ENCODE results near the gene ZNF823. TPM values are rescaled to one million over a fixed set of nuclear protein-coding genes. Genes with fewer than 3 reads are reported as not detected.
"Not testable (repeated sequence)": the region's sequence is repeated elsewhere in the genome, so short reads cannot be mapped to it uniquely, and the experiment has no call there.

Gene ZNF823
- polyA plus RNA-seq, 4 donors = 6.4 to 13.5 (median 10.3) TPM

GRCh38 chr19:11684987-11685675 is 53.6 kb downstream of the ZNF823 start:
- DNase-seq (ENCODE audit: low read depth in 4 of 4, low spot score in 3 of 4) = no peak

GRCh38 chr19:11680689-11681302 is 58.0 kb downstream of the ZNF823 start:
- DNase-seq (ENCODE audit: low read depth in 4 of 4, low spot score in 3 of 4) = no peak

GRCh38 chr19:11678504-11678903 is 60.2 kb downstream of the ZNF823 start:
- no peak for DNase-seq (ENCODE audit: low read depth in 4 of 4, low spot score in 3 of 4)

DNA sequence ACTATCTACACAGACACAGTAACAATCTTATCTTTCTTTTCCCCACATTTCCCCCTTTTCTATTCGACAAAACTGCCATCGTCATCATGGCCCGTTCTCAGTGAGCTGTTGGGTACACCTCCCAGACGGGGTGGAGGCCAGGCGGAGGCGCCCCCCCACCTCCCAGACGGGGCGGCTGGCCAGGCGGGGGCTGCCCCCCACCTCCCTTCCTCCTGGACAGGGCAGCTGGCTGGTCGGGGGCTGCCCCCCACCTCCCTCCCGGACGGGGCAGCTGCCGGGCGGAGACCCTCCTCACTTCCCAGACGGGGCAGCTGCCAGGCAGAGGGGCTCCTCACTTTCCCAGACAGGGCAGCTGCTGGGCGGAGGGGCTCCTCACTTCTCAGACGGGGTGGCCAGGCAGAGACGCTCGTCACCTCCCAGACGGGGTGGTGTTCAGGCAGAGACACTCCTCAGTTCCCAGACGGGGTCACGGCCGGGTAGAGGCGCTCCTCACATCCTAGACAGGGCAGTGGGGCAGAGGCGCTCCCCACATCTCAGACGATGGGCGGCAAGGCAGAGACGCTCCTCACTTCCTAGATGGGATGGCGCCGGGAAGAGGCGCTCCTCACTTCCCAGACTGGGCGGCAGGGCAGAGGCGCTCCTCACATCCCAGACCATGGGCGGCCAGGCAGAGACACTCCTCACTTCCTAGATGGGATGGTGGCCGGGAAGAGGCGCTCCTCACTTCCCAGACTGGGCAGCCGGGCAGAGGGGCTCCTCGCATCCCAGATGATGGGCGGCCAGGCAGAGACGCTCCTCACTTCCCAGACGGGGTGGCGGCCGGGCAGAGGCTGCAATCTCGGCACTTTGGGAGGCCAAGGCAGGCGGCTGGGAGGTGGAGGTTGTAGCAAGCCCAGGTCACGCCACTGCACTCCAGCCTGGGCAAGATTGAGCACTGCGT is 61.8 kb downstream of the ZNF823 start:
- not testable (repeated sequence) for DNase-seq (ENCODE audit: low read depth in 4 of 4, low spot score in 3 of 4)

DNA sequence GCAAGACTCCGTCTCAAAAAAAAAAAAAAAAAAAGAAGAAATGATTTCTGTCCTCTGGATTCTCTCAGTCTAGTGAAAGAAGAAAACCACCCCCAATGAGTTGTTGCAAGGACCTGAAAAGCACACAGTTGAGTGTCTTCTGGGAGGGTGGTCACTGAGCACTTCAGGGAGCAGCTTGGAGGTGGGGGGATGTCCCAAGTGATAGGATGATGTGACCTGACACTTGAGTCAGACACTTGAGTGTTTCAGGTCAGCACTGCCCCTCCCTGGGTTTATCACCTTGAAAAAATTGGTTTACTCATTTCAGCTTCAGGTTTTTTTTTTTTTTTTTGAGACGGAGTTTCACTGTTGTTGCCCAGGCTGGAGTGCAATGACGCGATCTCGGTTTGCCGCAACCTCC is 63.2 kb downstream of the ZNF823 start:
- no peak for DNase-seq (ENCODE audit: low read depth in 4 of 4, low spot score in 3 of 4)

DNA sequence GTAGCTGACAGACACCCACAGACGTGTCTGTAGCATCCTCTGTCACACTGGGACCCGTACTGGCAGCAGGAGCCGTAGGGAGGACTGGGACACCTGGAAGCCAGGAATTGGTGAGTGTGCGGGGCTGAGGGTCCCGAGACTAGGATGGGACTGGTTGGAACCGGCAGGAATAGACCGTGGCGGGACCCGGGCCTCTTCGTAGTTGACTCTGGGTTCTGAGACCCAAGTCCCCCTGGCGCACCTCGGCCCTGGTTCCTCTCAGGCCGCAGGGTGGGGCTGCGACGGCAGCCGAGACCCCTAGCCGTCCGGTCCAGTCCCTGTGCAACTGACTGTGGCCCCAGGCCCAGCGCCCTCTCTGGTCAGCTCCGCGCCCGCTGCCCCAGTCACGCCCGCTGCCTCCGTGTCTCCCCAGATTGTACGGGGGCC is 64.7 kb downstream of the ZNF823 start:
- DNase-seq (ENCODE audit: low read depth in 4 of 4, low spot score in 3 of 4) = no peak

- peak; percentile 36 to 75 (median 64) for DNase-seq (ENCODE audit: low read depth in 4 of 4, low spot score in 3 of 4)
Measured at GRCh38 chr19:11673608-11674041, 65.1 kb downstream of the ZNF823 start.

Other genes starting within 250 kb of the ZNF823 start
- 10 to 100 TPM in 1 of 4 donors, 1 to 10 TPM in 3; 6.9 to 12.5 (median 8.3) TPM for gene ZNF653, start 233.1 kb downstream of the ZNF823 start, polyA plus RNA-seq (ENCODE audit: insufficient read length in 4 of 4)
- gene ECSIT, start 209.8 kb downstream of the ZNF823 start, polyA plus RNA-seq (ENCODE audit: insufficient read length in 4 of 4) = 10 to 100 TPM; 33.6 to 42.2 (median 37.8) TPM
- gene CNN1, start 200.1 kb downstream of the ZNF823 start, polyA plus RNA-seq (ENCODE audit: insufficient read length in 4 of 4) = 10 to 100 TPM in 1 of 4 donors, 1 to 10 TPM in 3; 2.6 to 10.6 (median 4.0) TPM
- gene ELOF1, start 179.7 kb downstream of the ZNF823 start, polyA plus RNA-seq (ENCODE audit: insufficient read length in 4 of 4) = 10 to 100 TPM; 42.2 to 59.9 (median 49.7) TPM
- 10 to 100 TPM in 1 of 4 donors, 1 to 10 TPM in 3; 3.9 to 16.0 (median 9.1) TPM for gene ACP5, start 161.3 kb downstream of the ZNF823 start, polyA plus RNA-seq (ENCODE audit: insufficient read length in 4 of 4)
- 10 to 100 TPM; 33.0 to 50.7 (median 42.9) TPM for gene ZNF627, start 141.5 kb downstream of the ZNF823 start, polyA plus RNA-seq (ENCODE audit: insufficient read length in 4 of 4)
- 10 to 100 TPM in 3 of 4 donors, 1 to 10 TPM in 1; 8.7 to 18.1 (median 15.2) TPM for gene ZNF441, start 28.1 kb upstream of the ZNF823 start, polyA plus RNA-seq (ENCODE audit: insufficient read length in 4 of 4)
- gene ZNF491, start 59.6 kb upstream of the ZNF823 start, polyA plus RNA-seq (ENCODE audit: insufficient read length in 4 of 4) = 1 to 10 TPM; 3.4 to 4.9 (median 4.8) TPM
- 10 to 100 TPM in 3 of 4 donors, 1 to 10 TPM in 1; 6.8 to 20.0 (median 16.3) TPM for gene ZNF440, start 75.3 kb upstream of the ZNF823 start, polyA plus RNA-seq (ENCODE audit: insufficient read length in 4 of 4)
- 10 to 100 TPM; 10.8 to 27.4 (median 21.4) TPM for gene ZNF439, start 109.8 kb upstream of the ZNF823 start, polyA plus RNA-seq (ENCODE audit: insufficient read length in 4 of 4)
- gene ZNF69, start 148.8 kb upstream of the ZNF823 start, polyA plus RNA-seq (ENCODE audit: insufficient read length in 4 of 4) = 10 to 100 TPM in 3 of 4 donors, 1 to 10 TPM in 1; 7.0 to 24.9 (median 17.6) TPM
- 10 to 100 TPM in 3 of 4 donors, 1 to 10 TPM in 1; 9.6 to 23.3 (median 18.8) TPM for gene ZNF700, start 186.2 kb upstream of the ZNF823 start, polyA plus RNA-seq (ENCODE audit: insufficient read length in 4 of 4)
- 10 to 100 TPM in 1 of 4 donors, 1 to 10 TPM in 3; 2.6 to 11.9 (median 8.8) TPM for gene ZNF763, start 226.1 kb upstream of the ZNF823 start, polyA plus RNA-seq (ENCODE audit: insufficient read length in 4 of 4)